ENCODE data around the gene LINS1. TPM values are rescaled to one million over a fixed set of nuclear protein-coding genes. Genes with fewer than 3 reads are reported as not detected.

LINS1 gene
- polyA plus RNA-seq, 1 donor from 2014 or later = 21.4 TPM

DNA sequence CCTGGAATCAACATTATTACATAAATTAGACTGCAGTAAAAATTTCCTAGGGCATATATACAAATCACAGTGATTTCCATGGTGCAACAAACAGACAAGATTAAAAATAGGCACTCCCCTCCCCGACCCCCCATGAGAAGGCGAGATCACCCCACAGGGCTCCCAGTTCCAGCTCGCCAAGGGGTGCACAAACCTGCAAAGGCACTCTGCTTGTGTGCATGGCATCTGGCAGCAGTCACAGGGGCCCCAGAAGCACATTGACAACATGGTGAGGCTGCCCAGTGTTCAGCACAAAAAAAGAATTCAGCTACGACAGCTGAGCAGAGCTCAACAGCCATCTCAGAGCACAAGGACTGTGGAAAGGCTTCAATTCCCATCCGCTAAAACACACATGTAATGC is 54.0 kb downstream of the LINS1 start:
- Histone ChIP-seq H2AFZ (ENCODE audit: low read depth, low read length) (no peak overlapping the region), H3K9me2 (ENCODE audit: insufficient read depth, low read length) (no peaks in the 10 kb centered on the region), H3F3A (ENCODE audit: insufficient read depth, low read length, poor library complexity, severe bottlenecking) (no peaks in the 10 kb centered on the region), H3K27ac (ENCODE audit: low read length) (no peak overlapping the region), H4K20me1 (ENCODE audit: insufficient read depth) (no peaks in the 10 kb centered on the region), H3K27me3 (ENCODE audit: insufficient read depth, low read depth, low read length) (no peaks in the 10 kb centered on the region), H3K79me2 (replicated peaks; ENCODE audit: insufficient read depth, low read length) (no peaks in the 10 kb centered on the region), H3K4me3 (ENCODE audit: low read length) (no peak overlapping the region), H3K9me3 (ENCODE audit: low read length) (no peaks in the 10 kb centered on the region), H3K36me3 (ENCODE audit: insufficient read depth, low read length) (no peaks in the 10 kb centered on the region), H3K4me2 (ENCODE audit: low read length) (no peak overlapping the region), H3K9ac (ENCODE audit: low read length) (no peak overlapping the region)
- TF ChIP-seq RAD21 (conservative IDR thresholded peaks at IDR 0.05) (no peak), MXI1 (conservative IDR thresholded peaks at IDR 0.05; ENCODE audit: poor library complexity, severe bottlenecking) (no peak), EZH2 (IDR thresholded peaks at IDR 0.05; ENCODE audit: borderline replicate concordance, insufficient read depth, low read length, poor library complexity, severe bottlenecking) (no peak), SMC3 (conservative IDR thresholded peaks at IDR 0.05; ENCODE audit: poor library complexity) (no peak), POLR2AphosphoS5 (IDR thresholded peaks at IDR 0.05) (no peak)

DNA sequence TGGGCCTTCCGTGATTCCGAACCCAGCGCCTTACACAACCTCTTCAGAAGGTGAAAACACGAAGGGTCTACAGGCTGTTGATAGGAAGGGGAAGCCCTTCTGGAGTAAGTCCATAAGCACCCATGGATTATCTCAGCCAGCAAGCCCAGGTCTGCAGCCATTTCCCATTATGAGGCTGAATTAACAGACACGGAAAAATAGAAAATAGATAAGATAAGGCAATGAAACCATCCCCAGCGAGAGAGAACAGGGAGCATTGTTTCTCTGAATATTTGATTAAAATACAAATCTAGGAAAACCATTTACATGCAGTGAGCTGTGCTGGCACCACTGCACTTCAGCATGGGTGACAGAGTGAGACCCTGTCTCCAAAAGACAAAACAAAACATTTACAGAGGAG is 57.0 kb downstream of the LINS1 start:
- H3K9ac ChIP-seq (ENCODE audit: low read length) = no peak overlapping the region
- H3K79me2 ChIP-seq (replicated peaks; ENCODE audit: insufficient read depth, low read length) = no peaks in the 10 kb centered on the region
- H3K4me3 ChIP-seq (ENCODE audit: low read length) = no peak overlapping the region
- no peaks in the 10 kb centered on the region for H3K27me3 ChIP-seq (ENCODE audit: insufficient read depth, low read depth, low read length)
- no peaks in the 10 kb centered on the region for H3K9me2 ChIP-seq (ENCODE audit: insufficient read depth, low read length)
- no peak for TF ChIP-seq MXI1 (conservative IDR thresholded peaks at IDR 0.05; ENCODE audit: poor library complexity, severe bottlenecking)
- TF ChIP-seq RAD21 (conservative IDR thresholded peaks at IDR 0.05) = no peak
- TF ChIP-seq EZH2 (IDR thresholded peaks at IDR 0.05; ENCODE audit: borderline replicate concordance, insufficient read depth, low read length, poor library complexity, severe bottlenecking) = no peak
- TF ChIP-seq POLR2AphosphoS5 (IDR thresholded peaks at IDR 0.05) = no peak
- TF ChIP-seq SMC3 (conservative IDR thresholded peaks at IDR 0.05; ENCODE audit: poor library complexity) = no peak
- TF ChIP-seq, protein P1, sequence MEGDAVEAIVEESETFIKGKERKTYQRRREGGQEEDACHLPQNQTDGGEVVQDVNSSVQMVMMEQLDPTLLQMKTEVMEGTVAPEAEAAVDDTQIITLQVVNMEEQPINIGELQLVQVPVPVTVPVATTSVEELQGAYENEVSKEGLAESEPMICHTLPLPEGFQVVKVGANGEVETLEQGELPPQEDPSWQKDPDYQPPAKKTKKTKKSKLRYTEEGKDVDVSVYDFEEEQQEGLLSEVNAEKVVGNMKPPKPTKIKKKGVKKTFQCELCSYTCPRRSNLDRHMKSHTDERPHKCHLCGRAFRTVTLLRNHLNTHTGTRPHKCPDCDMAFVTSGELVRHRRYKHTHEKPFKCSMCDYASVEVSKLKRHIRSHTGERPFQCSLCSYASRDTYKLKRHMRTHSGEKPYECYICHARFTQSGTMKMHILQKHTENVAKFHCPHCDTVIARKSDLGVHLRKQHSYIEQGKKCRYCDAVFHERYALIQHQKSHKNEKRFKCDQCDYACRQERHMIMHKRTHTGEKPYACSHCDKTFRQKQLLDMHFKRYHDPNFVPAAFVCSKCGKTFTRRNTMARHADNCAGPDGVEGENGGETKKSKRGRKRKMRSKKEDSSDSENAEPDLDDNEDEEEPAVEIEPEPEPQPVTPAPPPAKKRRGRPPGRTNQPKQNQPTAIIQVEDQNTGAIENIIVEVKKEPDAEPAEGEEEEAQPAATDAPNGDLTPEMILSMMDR (IDR thresholded peaks at IDR 0.05; ENCODE audit: poor library complexity, severe bottlenecking) = no peak
- no peak for TF ChIP-seq EP300 (conservative IDR thresholded peaks at IDR 0.05; ENCODE audit: poor library complexity, severe bottlenecking)
- no peak for TF ChIP-seq TAF1 (IDR thresholded peaks at IDR 0.05; ENCODE audit: low read depth)
- TF ChIP-seq, protein P2, sequence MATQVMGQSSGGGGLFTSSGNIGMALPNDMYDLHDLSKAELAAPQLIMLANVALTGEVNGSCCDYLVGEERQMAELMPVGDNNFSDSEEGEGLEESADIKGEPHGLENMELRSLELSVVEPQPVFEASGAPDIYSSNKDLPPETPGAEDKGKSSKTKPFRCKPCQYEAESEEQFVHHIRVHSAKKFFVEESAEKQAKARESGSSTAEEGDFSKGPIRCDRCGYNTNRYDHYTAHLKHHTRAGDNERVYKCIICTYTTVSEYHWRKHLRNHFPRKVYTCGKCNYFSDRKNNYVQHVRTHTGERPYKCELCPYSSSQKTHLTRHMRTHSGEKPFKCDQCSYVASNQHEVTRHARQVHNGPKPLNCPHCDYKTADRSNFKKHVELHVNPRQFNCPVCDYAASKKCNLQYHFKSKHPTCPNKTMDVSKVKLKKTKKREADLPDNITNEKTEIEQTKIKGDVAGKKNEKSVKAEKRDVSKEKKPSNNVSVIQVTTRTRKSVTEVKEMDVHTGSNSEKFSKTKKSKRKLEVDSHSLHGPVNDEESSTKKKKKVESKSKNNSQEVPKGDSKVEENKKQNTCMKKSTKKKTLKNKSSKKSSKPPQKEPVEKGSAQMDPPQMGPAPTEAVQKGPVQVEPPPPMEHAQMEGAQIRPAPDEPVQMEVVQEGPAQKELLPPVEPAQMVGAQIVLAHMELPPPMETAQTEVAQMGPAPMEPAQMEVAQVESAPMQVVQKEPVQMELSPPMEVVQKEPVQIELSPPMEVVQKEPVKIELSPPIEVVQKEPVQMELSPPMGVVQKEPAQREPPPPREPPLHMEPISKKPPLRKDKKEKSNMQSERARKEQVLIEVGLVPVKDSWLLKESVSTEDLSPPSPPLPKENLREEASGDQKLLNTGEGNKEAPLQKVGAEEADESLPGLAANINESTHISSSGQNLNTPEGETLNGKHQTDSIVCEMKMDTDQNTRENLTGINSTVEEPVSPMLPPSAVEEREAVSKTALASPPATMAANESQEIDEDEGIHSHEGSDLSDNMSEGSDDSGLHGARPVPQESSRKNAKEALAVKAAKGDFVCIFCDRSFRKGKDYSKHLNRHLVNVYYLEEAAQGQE (IDR thresholded peaks at IDR 0.05; ENCODE audit: borderline replicate concordance) = no peak
- no peaks in the 10 kb centered on the region for H3K9me3 ChIP-seq (ENCODE audit: low read length)
- no peak overlapping the region for H2AFZ ChIP-seq (ENCODE audit: low read depth, low read length)
- H3K36me3 ChIP-seq (ENCODE audit: insufficient read depth, low read length) = no peaks in the 10 kb centered on the region
- no peaks in the 10 kb centered on the region for H4K20me1 ChIP-seq (ENCODE audit: insufficient read depth)
- H3F3A ChIP-seq (ENCODE audit: insufficient read depth, low read length, poor library complexity, severe bottlenecking) = no peaks in the 10 kb centered on the region
- H3K27ac ChIP-seq (ENCODE audit: low read length) = no peak overlapping the region
- H3K4me2 ChIP-seq (ENCODE audit: low read length) = no peak overlapping the region
